Activated T-helper 9 cell treated with anti-CD3 and anti-CD28 coated beads, Interleukin-2, amount 50 U/mL, for 16 hours (primary cell): ENCODE data around the gene OR1L4.

Experiments
- DNase-seq: peaks from one replicate; pipeline ENCODE4 v3.0.0-alpha.2; 2020; ENCODE audit warnings: low read depth

Gene OR1L4

GRCh38 chr9:122723690-122724089 lies at the start of gene OR1L4:
Gene OR1L4, plus strand, starts transcription at chr9:122723990. Its CDS starts 0 bp downstream, at chr9:122723990.
- no peak for DNase-seq

- DNase-seq, result no peak
Measured at GRCh38 chr9:122684851-122685250, 38.9 kb upstream of the OR1L4 start.

GRCh38 chr9:122695696-122696095 lies 28.1 kb upstream of the OR1L4 start:
- DNase-seq, result no peak

- DNase-seq, result no peak
Measured at GRCh38 chr9:122718038-122718437, 5.8 kb upstream of the OR1L4 start.

- no peak for DNase-seq
Measured at GRCh38 chr9:122719218-122719617, 4.6 kb upstream of the OR1L4 start.

GRCh38 chr9:122742003-122742402 lies 18.2 kb downstream of the OR1L4 start, which contains the start of gene OR1L6:
Gene OR1L6, plus strand, starts transcription at chr9:122742303. Its CDS starts 7,545 bp downstream, at chr9:122749848.
- no peak for DNase-seq

- no peak for DNase-seq
Measured at GRCh38 chr9:122754825-122755224, 31.0 kb downstream of the OR1L4 start.

GRCh38 chr9:122767817-122768216 lies 44.0 kb downstream of the OR1L4 start:
- no peak for DNase-seq
